HG02852 (cell line): Measurements from ENCODE around the gene ATP6V0D1.

Experiments
- ATAC-seq: cut with Tn5 transposase; IDR thresholded peaks from one replicate; pipeline ENCODE4 v1.9.1; 2021; ENCODE audit warnings: mild to moderate bottlenecking, moderate library complexity; ENCODE audit not compliant: unreplicated experiment

Gene ATP6V0D1

GRCh38 chr16:67463691-67464090 is 17.3 kb downstream of the ATP6V0D1 start:
- ATAC-seq: no peak

GRCh38 chr16:67463059-67463458 is 17.9 kb downstream of the ATP6V0D1 start:
- ATAC-seq: no peak

DNA sequence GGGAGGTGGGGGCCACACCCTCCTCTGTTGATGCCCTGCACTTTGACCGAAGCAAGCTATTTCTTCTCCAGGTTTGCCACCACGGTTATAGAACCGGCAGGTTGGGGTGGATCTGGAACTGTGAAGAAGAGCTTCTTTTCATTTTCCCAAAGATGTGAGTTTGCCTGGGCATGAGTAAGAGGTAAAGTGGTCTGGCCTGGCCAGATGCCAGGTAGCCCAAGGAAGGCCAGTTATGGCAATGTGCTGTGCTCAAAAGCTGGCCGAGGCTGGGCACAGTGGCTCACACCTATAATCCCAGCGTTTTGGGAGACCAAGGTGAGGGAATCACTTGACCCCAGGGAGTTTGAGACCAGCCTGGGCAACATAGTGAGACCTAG is 18.7 kb downstream of the ATP6V0D1 start:
- no peak for ATAC-seq

DNA sequence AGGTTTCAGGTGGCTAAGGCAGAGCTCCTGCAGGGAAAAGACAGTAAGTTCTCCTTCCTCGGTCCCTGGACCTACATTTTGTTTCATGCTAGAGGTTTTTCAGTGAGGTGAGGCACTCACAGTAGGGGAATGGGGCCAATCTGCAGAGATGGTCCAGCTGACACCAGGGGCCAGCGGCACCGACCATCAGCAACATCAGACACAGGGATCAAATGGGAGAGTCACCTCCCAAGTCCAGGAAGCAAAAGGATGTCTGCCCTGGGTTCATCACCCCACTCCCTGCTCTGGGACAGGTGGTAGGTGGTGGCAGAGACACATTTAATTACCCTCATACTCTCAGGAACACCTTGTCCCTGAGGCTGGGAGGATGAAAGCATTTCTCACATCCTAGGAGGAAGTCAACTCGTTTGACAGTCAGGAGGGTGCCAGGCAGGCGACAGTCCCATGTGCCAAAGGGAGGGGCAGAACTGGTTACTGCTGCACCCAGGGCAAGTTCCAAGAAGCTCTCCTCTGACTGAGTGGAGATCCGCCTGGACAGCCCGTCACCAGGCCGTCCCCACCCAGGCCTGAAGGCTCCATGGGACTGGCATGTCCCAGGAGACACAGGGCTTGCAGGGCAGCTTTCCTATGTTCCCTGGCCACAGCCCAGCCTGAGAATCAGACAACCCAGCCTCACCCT is 19.2 kb downstream of the ATP6V0D1 start:
- no peak for ATAC-seq

- no peak for ATAC-seq
These were observed 20.0 kb downstream of the ATP6V0D1 start for GRCh38 chr16:67460961-67461360.

DNA sequence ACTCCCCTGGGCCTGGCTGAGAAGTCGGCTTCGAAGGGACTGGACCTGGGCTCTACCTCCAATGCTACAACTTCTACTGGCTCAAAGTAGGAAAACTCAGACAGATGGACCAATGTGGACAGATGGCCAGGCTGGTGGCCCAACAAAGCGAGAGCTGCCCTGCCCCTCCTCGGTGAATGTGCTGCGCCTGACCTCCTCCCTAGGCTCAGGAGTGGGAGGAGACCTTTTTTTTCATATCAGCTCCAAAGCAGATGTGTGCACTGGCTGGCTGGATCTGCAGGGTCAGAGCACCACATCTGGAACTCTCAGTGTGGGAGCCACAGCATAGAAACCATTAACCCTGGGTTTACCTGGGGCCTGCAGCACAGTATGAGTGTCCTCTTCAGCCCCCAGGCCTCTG is 20.8 kb downstream of the ATP6V0D1 start:
- ATAC-seq: no peak

DNA sequence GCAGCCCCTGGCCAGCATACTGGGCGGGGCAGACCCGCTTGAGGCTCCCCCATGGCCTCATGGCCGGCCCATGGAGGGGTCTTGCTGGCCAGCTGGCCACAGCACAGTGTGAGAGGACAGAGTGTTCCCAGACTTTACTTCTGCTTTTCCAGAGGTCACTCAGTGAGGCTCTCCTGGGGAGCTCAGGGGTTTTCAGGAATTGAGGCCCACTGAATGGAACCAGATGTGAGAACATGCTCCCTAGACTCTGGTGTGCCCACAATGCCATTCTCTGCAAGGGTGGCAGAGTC is 21.2 kb downstream of the ATP6V0D1 start:
- no peak for ATAC-seq

- ATAC-seq: no peak
These were observed 21.7 kb downstream of the ATP6V0D1 start for GRCh38 chr16:67459066-67459860.

GRCh38 chr16:67458121-67458641 is 22.8 kb downstream of the ATP6V0D1 start:
- no peak for ATAC-seq

GRCh38 chr16:67457611-67458010 is 23.3 kb downstream of the ATP6V0D1 start:
- no peak for ATAC-seq

GRCh38 chr16:67456391-67457081 is 24.4 kb downstream of the ATP6V0D1 start:
- no peak for ATAC-seq

DNA sequence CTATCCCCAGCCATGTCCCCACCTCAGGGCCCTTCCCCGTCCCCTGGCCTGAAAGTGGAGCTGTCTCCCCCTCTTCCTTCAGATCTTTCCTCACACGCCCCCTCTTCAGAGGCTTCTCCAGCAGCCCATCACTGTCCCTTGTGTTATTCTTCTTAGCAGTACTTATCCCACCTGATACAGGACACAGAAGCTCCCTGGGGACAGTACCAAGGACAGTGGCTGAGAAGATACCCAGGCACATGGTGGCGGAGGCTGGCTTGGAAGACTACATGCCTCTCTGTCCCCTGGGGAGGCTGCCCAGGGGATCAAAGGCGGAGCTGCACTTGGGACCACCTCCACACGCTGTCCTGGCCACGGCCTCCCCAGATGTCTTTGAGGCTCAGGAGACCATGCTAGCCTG is 26.1 kb downstream of the ATP6V0D1 start:
- no peak for ATAC-seq

- no peak for ATAC-seq
These were observed 26.9 kb downstream of the ATP6V0D1 start for GRCh38 chr16:67454104-67454503.

DNA sequence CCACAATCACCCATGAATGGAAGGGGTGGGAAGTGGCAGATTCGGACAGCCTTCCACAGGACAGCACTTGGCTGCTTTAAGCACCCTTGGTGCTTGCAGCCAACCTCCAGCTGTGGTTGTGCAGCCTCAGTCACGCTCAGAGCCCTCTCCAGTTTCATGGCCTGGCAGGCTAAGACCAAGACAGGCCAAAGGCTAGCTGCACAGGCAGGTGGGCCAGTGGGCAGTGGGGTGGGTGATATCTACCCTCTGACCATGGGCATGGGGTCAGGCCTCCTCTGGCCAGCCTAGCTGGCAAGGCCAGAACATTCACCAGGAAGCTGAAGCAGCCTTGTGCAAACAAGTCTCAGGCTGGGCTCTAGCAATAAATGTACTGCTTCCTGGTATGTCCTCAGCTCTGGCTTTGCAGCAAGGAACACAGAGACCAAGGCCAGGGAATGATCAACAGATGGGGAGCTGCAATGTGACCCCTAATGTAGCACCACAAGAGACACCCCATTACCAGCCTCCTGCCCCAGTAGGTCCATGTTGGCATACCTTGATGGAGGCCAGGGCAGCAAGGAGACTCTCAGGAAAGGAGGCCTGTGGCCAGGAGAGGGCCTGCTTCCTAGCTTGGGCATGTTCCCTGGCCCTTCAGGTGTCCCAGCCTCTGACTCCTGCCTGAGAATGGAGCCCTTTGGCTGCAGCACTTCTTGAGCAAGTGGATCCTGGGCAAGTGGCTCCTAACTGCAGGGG is 29.1 kb downstream of the ATP6V0D1 start:
- ATAC-seq: no peak

DNA sequence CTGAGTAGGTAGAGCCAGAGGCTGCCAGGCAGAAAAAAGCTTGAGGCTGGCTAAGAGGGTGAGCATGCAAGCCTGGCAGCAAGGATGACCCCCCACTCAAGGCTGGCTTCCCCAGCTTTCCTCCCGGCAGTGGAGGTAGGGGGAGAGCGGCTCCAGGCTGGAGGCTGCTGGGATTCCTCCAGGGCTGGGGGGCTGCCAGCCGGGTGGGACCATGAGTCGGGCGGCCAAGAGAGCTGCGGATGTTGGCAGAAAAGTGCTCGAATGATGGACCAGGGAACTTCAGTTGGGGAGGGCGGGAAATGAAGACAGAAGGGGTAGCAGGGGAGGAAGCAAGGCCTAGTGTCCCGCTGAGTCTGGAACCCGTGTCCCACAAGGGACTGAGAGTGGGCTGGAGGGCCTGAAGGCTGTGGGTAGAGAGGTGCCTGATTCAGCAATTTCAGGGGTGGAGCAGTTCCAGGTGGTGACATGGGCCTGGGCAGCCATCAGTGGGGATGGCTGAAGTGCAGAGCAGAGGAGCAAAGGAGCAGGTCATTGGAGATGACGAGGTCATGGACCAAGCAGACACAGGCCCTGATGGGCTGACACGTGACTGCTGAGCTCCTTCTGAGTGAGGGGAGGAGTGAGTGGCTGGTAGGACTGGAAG is 29.8 kb downstream of the ATP6V0D1 start:
- no peak for ATAC-seq

DNA sequence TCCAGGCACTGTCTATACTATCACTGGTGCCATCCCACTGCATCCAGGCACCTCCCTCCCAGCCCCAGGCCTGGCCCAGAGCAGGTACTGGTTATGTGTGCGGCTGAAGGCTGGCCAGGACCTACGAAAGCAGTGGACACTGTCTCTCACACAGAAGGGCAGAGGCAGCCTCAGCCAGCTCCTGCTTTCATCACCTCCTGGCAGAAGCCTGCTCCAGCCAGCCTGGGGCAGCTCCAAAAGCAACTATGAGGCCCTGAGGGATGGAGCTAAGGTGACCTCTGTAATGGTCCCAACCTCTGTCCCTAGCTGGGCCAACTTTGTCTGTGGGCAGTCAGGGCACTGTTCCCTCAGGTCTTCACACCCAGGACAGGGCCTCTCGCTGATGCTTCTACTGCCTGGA is 31.2 kb downstream of the ATP6V0D1 start:
- no peak for ATAC-seq

GRCh38 chr16:67449336-67449735 is 31.6 kb downstream of the ATP6V0D1 start:
- ATAC-seq: no peak

GRCh38 chr16:67448580-67448979 is 32.4 kb downstream of the ATP6V0D1 start:
- ATAC-seq: no peak

GRCh38 chr16:67447508-67448076 is 33.4 kb downstream of the ATP6V0D1 start:
- ATAC-seq: no peak

DNA sequence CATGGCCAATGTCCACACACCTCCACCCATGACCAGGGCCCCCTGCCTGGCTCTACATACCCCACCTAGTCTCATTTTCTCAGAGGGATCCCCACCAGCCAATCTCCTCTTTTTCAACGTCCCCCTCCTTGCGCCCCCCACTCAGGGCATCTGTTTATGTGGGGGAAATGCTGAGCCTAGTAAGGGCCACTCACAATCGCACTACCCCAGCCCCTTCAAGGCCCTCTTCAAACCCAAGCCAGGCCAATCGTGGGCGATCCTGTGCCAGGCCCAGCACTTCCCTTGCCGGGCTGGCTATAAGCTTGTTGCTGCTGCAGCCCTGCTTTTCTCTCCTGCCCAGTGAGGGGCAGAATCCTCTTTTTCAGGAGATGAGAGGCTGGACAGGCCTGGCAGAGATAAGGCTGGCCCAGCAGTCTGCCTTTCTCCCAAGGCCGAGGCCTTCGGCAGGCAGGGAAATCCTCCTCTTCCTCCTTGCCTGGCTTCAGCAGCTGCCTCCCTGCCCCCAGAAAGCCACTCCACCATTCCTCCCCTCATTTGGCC is 33.9 kb downstream of the ATP6V0D1 start:
- ATAC-seq: no peak
